Activated naive CD8-positive, alpha-beta T cell treated with anti-CD3 and anti-CD28 coated beads, Interleukin-2, amount 50 U/mL, for 24 hours (primary cell): Measurements from ENCODE around the gene PEX16.
"Not testable (repeated sequence)": the region's sequence is repeated elsewhere in the genome, so short reads cannot be mapped to it uniquely, and the experiment has no call there.

Experiments
- ATAC-seq: fragments of 150-1000 bp; cut with Tn5 transposase; one replicate; pipeline ENCODE4 v1.10.0; 2021
- DNase-seq: peaks from one replicate; pipeline ENCODE4 v3.0.0; 2021
- H3K27ac Mint-ChIP-seq: one replicate; pipeline ENCODE4 v1.8.0; 2021; ENCODE audit warnings: mild to moderate bottlenecking, mixed read lengths
- H3K27me3 Mint-ChIP-seq: one replicate; pipeline ENCODE4 v1.8.0; 2021; ENCODE audit warnings: mixed read lengths
- H3K36me3 Mint-ChIP-seq: one replicate; pipeline ENCODE4 v1.8.0; 2021; ENCODE audit warnings: low read depth, mixed read lengths
- H3K4me1 Mint-ChIP-seq: one replicate; pipeline ENCODE4 v1.8.0; 2021; ENCODE audit warnings: mixed read lengths
- H3K4me3 Mint-ChIP-seq: one replicate; pipeline ENCODE4 v1.8.0; 2021; ENCODE audit warnings: mild to moderate bottlenecking, moderate library complexity, mixed read lengths
- H3K9me3 Mint-ChIP-seq: one replicate; pipeline ENCODE4 v1.8.0; 2021; ENCODE audit warnings: mixed read lengths

PEX16 gene

GRCh38 chr11:45900916-45901617 is 16.6 kb downstream of the PEX16 start:
- Mint-ChIP-seq H3K27ac (no peak overlapping the region), H3K4me3 (peak overlapping the region; percentile 43), H3K36me3 (no peaks in the 10 kb centered on the region), H3K9me3 (no peaks in the 10 kb centered on the region), H3K27me3 (peaks cover 15% of the 10 kb centered on the region), H3K4me1 (peaks cover 5% of the 10 kb centered on the region)
- ATAC-seq (no peak), DNase-seq (no peak)

- peaks cover 18% of the 10 kb centered on the region for H3K27me3 Mint-ChIP-seq
- H3K27ac Mint-ChIP-seq, H3K36me3 Mint-ChIP-seq, DNase-seq, H3K9me3 Mint-ChIP-seq, H3K4me1 Mint-ChIP-seq, ATAC-seq: not testable (repeated sequence)
- H3K4me3 Mint-ChIP-seq, result peak overlapping the region; percentile 43
These were observed 17.4 kb downstream of the PEX16 start for GRCh38 chr11:45900175-45900800.

- DNase-seq, result peak; percentile 79
- Mint-ChIP-seq H3K9me3 (no peaks in the 10 kb centered on the region), H3K4me3 (peak overlapping the region; percentile 34), H3K27me3 (peaks cover 25% of the 10 kb centered on the region), H3K27ac (no peak overlapping the region), H3K4me1 (peaks cover 3% of the 10 kb centered on the region), H3K36me3 (no peaks in the 10 kb centered on the region)
- peak; percentile 83 for ATAC-seq
These were observed 18.1 kb downstream of the PEX16 start for GRCh38 chr11:45899448-45900174.

GRCh38 chr11:45899086-45899447 is 18.6 kb downstream of the PEX16 start:
- DNase-seq, result no peak
- H3K4me1 Mint-ChIP-seq, result peaks cover 3% of the 10 kb centered on the region
- H3K27ac Mint-ChIP-seq, result no peak overlapping the region
- ATAC-seq, result no peak
- no peaks in the 10 kb centered on the region for H3K36me3 Mint-ChIP-seq
- H3K4me3 Mint-ChIP-seq, result peak overlapping the region; percentile 34
- H3K27me3 Mint-ChIP-seq, result peaks cover 25% of the 10 kb centered on the region
- H3K9me3 Mint-ChIP-seq, result no peaks in the 10 kb centered on the region

GRCh38 chr11:45897556-45897955 is 20.1 kb downstream of the PEX16 start:
- no peaks in the 10 kb centered on the region for H3K36me3 Mint-ChIP-seq
- no peak overlapping the region for H3K27ac Mint-ChIP-seq
- H3K9me3 Mint-ChIP-seq, result no peaks in the 10 kb centered on the region
- ATAC-seq, result no peak
- H3K4me1 Mint-ChIP-seq, result peaks cover 3% of the 10 kb centered on the region
- no peak overlapping the region for H3K4me3 Mint-ChIP-seq
- H3K27me3 Mint-ChIP-seq, result peaks cover 25% of the 10 kb centered on the region
- DNase-seq, result no peak

- Mint-ChIP-seq H3K36me3 (no peaks in the 10 kb centered on the region), H3K4me3 (no peak overlapping the region), H3K9me3 (no peaks in the 10 kb centered on the region), H3K4me1 (peaks cover 3% of the 10 kb centered on the region), H3K27me3 (peaks cover 25% of the 10 kb centered on the region), H3K27ac (no peak overlapping the region)
- DNase-seq (no peak), ATAC-seq (no peak)
These were observed 21.2 kb downstream of the PEX16 start for GRCh38 chr11:45896422-45896984.

- Mint-ChIP-seq H3K4me3 (no peak overlapping the region), H3K9me3 (no peaks in the 10 kb centered on the region), H3K36me3 (no peaks in the 10 kb centered on the region), H3K27me3 (peaks cover 21% of the 10 kb centered on the region), H3K4me1 (peaks cover 3% of the 10 kb centered on the region), H3K27ac (no peak overlapping the region)
- no peak for ATAC-seq
- DNase-seq, result no peak
These were observed 22.0 kb downstream of the PEX16 start for GRCh38 chr11:45895553-45896259.

- H3K4me1 Mint-ChIP-seq, result peaks cover 3% of the 10 kb centered on the region
- H3K9me3 Mint-ChIP-seq, result no peaks in the 10 kb centered on the region
- H3K4me3 Mint-ChIP-seq, result no peak overlapping the region
- H3K36me3 Mint-ChIP-seq, result no peaks in the 10 kb centered on the region
- DNase-seq (no peak), ATAC-seq (no peak)
- H3K27ac Mint-ChIP-seq, result no peak overlapping the region
- H3K27me3 Mint-ChIP-seq, result peaks cover 18% of the 10 kb centered on the region
These were observed 23.0 kb downstream of the PEX16 start for GRCh38 chr11:45894555-45895247.

- Mint-ChIP-seq H3K9me3 (no peaks in the 10 kb centered on the region), H3K36me3 (no peaks in the 10 kb centered on the region), H3K27me3 (peaks cover 11% of the 10 kb centered on the region), H3K27ac (no peak overlapping the region), H3K4me1 (no peaks in the 10 kb centered on the region), H3K4me3 (no peak overlapping the region)
- DNase-seq, result no peak
- no peak for ATAC-seq
These were observed 24.8 kb downstream of the PEX16 start for GRCh38 chr11:45892856-45893255.

- Mint-ChIP-seq H3K36me3 (no peaks in the 10 kb centered on the region), H3K27ac (no peak overlapping the region), H3K4me1 (no peaks in the 10 kb centered on the region), H3K9me3 (no peaks in the 10 kb centered on the region), H3K27me3 (peaks cover 11% of the 10 kb centered on the region), H3K4me3 (no peak overlapping the region)
- DNase-seq (no peak), ATAC-seq (no peak)
These were observed 26.7 kb downstream of the PEX16 start for GRCh38 chr11:45890886-45891550.

- Mint-ChIP-seq H3K36me3 (no peaks in the 10 kb centered on the region), H3K4me1 (peaks cover 3% of the 10 kb centered on the region), H3K4me3 (no peak overlapping the region), H3K27me3 (peaks cover 5% of the 10 kb centered on the region), H3K9me3 (no peaks in the 10 kb centered on the region), H3K27ac (no peak overlapping the region)
- no peak for DNase-seq
- no peak for ATAC-seq
These were observed 27.7 kb downstream of the PEX16 start for GRCh38 chr11:45889966-45890365.

- Mint-ChIP-seq H3K27ac (no peak overlapping the region), H3K36me3 (no peaks in the 10 kb centered on the region), H3K27me3 (peaks cover 5% of the 10 kb centered on the region), H3K9me3 (no peaks in the 10 kb centered on the region), H3K4me3 (no peak overlapping the region), H3K4me1 (peaks cover 7% of the 10 kb centered on the region)
- DNase-seq, result no peak
- no peak for ATAC-seq
These were observed 28.1 kb downstream of the PEX16 start for GRCh38 chr11:45889555-45889954.

- Mint-ChIP-seq H3K36me3 (no peaks in the 10 kb centered on the region), H3K27ac (no peak overlapping the region), H3K4me3 (no peak overlapping the region), H3K9me3 (no peaks in the 10 kb centered on the region), H3K27me3 (peaks cover 6% of the 10 kb centered on the region), H3K4me1 (peaks cover 7% of the 10 kb centered on the region)
- no peak for ATAC-seq
- DNase-seq, result no peak
These were observed 30.1 kb downstream of the PEX16 start for GRCh38 chr11:45887587-45887986.
